Ovary (tissue), 3 donors: ENCODE data around the gene ATP13A5.

ENCODE experiments used
- EP300 ChIP-seq: sonication (generic); formaldehyde crosslinking; IDR thresholded peaks from one replicate; pipeline ENCODE4 v1.6.1; 2017; ENCODE audit warnings: antibody characterized with exemption
- TF ChIP-seq, protein P1 (sequence below), 3 donors: fragments of 450-650 bp in 2 of 3; fragments of 200-600 bp in 1 of 3; IDR thresholded peaks; one replicate each; pipeline versions ENCODE4 v1.5.1 to v1.8.0; 2016 to 2022; ENCODE audit warnings: antibody characterized with exemption in 3 of 3, mild to moderate bottlenecking in 1 of 3
- donor health status: DM: no; HTN: no; CAD: no.

GRCh38 chr3:193237030-193237429, 141.5 kb downstream of the ATP13A5 start:
- TF ChIP-seq, protein P1, sequence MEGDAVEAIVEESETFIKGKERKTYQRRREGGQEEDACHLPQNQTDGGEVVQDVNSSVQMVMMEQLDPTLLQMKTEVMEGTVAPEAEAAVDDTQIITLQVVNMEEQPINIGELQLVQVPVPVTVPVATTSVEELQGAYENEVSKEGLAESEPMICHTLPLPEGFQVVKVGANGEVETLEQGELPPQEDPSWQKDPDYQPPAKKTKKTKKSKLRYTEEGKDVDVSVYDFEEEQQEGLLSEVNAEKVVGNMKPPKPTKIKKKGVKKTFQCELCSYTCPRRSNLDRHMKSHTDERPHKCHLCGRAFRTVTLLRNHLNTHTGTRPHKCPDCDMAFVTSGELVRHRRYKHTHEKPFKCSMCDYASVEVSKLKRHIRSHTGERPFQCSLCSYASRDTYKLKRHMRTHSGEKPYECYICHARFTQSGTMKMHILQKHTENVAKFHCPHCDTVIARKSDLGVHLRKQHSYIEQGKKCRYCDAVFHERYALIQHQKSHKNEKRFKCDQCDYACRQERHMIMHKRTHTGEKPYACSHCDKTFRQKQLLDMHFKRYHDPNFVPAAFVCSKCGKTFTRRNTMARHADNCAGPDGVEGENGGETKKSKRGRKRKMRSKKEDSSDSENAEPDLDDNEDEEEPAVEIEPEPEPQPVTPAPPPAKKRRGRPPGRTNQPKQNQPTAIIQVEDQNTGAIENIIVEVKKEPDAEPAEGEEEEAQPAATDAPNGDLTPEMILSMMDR (IDR thresholded peaks at IDR 0.05): no peak
- no peak for TF ChIP-seq EP300
